ENCODE results near the gene RTTN.

The RTTN gene

GRCh38 chr18:70221156-70221914 lies 15.8 kb upstream of the RTTN start:
- Mint-ChIP-seq H3K9me3 (no peaks in the 10 kb centered on the region), H3K36me3 (no peaks in the 10 kb centered on the region), H3K27ac (no peak overlapping the region), H3K4me3 (no peak overlapping the region), H3K4me1 (no peaks in the 10 kb centered on the region)
- ATAC-seq (no peak), DNase-seq (ENCODE audit: low spot score in 2 of 2) (no peak)

GRCh38 chr18:70220628-70221027 lies 15.1 kb upstream of the RTTN start:
- Mint-ChIP-seq H3K27ac (no peak overlapping the region), H3K4me3 (no peak overlapping the region), H3K36me3 (no peaks in the 10 kb centered on the region), H3K9me3 (no peaks in the 10 kb centered on the region), H3K4me1 (no peaks in the 10 kb centered on the region)
- ATAC-seq (no peak), DNase-seq (ENCODE audit: low spot score in 2 of 2) (no peak)

GRCh38 chr18:70219688-70220087 lies 14.2 kb upstream of the RTTN start:
- H3K9me3 Mint-ChIP-seq: no peaks in the 10 kb centered on the region

GRCh38 chr18:70216788-70217187 lies 11.3 kb upstream of the RTTN start:
- H3K36me3 Mint-ChIP-seq: no peaks in the 10 kb centered on the region
- no peak overlapping the region for H3K27ac Mint-ChIP-seq
- no peaks in the 10 kb centered on the region for H3K9me3 Mint-ChIP-seq
- no peaks in the 10 kb centered on the region for H3K4me1 Mint-ChIP-seq
- no peak for ATAC-seq
- no peak for DNase-seq (ENCODE audit: low spot score in 2 of 2)
- H3K4me3 Mint-ChIP-seq: no peak overlapping the region

More at GRCh38 chr18:70219688-70220087, 14.2 kb upstream of the RTTN start:
- no peaks in the 10 kb centered on the region for H3K4me1 Mint-ChIP-seq
- ATAC-seq: no peak
- H3K27ac Mint-ChIP-seq: no peak overlapping the region
- no peaks in the 10 kb centered on the region for H3K36me3 Mint-ChIP-seq
- H3K4me3 Mint-ChIP-seq: no peak overlapping the region
- DNase-seq (ENCODE audit: low spot score in 2 of 2): no peak

DNA sequence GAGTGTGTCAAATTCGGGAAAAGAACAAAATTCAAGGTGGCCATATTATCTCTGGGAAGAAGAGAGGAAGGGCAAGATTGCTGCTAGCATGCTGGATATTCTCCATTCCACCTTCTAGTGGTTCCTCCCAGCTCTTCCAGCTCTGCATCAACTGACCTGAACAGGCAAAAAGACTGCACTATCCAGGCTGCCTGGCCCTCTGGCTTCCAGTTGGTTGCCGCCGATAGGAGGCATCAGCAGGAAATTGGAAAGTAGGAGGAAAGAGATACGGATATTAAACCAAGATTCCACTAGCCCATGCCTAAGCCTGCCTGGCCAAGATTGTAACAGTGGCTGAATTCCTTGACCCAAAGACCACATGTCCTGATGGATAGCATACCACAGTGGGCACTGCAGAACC lies 1.7 kb upstream of the RTTN start:
- Mint-ChIP-seq H3K27ac (peak overlapping the region; percentile 13), H3K4me1 (peaks cover 20% of the 10 kb centered on the region), H3K9me3 (no peaks in the 10 kb centered on the region), H3K36me3 (peaks cover 36% of the 10 kb centered on the region), H3K4me3 (peak overlapping the region; percentile 94)
- DNase-seq (ENCODE audit: low spot score in 2 of 2) (no peak), ATAC-seq (no peak)

DNA sequence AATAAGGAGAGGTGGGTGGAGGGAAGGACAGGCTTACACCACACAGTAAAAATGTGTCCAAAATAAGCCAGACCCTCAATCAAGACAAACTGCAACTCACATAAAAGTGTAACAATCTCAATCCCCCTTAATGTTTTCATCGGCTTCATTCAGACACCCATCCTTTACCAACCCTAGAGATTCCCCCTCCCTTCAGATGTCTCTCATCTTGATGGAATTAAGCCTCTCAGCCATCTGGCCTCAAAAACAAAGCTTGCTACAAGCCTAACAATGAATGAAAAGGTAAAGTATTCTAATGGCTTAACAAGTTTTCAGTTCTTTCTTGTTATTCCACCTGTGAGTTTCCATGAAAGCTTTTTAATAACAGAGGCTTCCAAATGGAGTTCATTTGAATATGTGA lies 5.2 kb downstream of the RTTN start:
- Mint-ChIP-seq H3K27ac (peak overlapping the region; percentile 26), H3K36me3 (peaks cover 98% of the 10 kb centered on the region)

DNA sequence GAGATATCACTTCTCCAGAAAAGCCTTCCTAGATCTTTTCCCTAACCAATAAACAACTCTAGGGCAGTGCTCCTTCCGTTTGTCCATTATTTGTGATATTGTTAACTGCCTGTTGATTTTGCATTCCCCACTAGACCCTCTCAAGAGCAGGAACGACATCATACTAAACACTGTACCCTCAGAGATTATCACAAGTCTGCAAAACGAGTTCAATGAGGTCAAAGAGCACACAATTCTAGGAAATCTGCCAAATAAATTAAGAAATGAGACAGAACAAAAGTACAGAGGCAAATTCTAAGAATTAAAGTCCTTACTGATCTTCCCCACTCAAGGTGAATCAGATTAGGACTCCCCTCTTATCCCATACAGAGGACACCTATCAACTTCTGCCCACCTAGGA lies 7.6 kb downstream of the RTTN start:
- H3K9me3 Mint-ChIP-seq: no peaks in the 10 kb centered on the region
- H3K36me3 Mint-ChIP-seq: peaks cover 100% of the 10 kb centered on the region
- H3K4me1 Mint-ChIP-seq: peaks cover 51% of the 10 kb centered on the region
- DNase-seq (ENCODE audit: low spot score in 2 of 2) (no peak), ATAC-seq (peak; percentile 67)
- H3K27ac Mint-ChIP-seq: peak overlapping the region; percentile 85
- peak overlapping the region; percentile 39 for H3K4me3 Mint-ChIP-seq

More for the DNA sequence above, 5.2 kb downstream of the RTTN start:
- no peak overlapping the region for H3K4me3 Mint-ChIP-seq
- no peaks in the 10 kb centered on the region for H3K9me3 Mint-ChIP-seq
- H3K4me1 Mint-ChIP-seq: peaks cover 35% of the 10 kb centered on the region
- no peak for DNase-seq (ENCODE audit: low spot score in 2 of 2)
- ATAC-seq: no peak

DNA sequence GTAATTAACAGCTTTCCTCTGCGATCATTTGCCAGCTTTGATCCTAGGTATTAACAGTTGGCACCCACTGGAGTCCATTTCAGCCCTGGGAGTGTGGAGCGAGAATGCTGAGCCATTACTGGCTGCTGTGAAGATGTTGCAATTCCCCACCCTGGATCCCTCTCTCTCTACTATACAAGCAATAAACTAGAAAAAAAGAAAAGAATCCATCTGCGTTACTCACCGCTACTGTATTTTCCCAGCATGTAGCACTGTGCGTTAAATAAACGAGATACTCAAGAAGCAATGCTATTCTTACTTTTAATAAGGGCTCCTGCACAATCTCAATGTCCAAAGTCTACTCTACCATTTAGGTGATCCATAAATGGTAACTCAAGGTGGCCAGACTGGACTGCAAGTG lies 8.5 kb downstream of the RTTN start:
- peaks cover 100% of the 10 kb centered on the region for H3K36me3 Mint-ChIP-seq
- peaks cover 51% of the 10 kb centered on the region for H3K4me1 Mint-ChIP-seq
- H3K9me3 Mint-ChIP-seq: no peaks in the 10 kb centered on the region

GRCh38 chr18:70195852-70196434 lies 9.5 kb downstream of the RTTN start:
- no peaks in the 10 kb centered on the region for H3K9me3 Mint-ChIP-seq
- peak overlapping the region; percentile 69 for H3K27ac Mint-ChIP-seq
- DNase-seq (ENCODE audit: low spot score in 2 of 2): no peak
- H3K4me1 Mint-ChIP-seq: peaks cover 51% of the 10 kb centered on the region
- ATAC-seq: no peak
- peaks cover 100% of the 10 kb centered on the region for H3K36me3 Mint-ChIP-seq
- peak overlapping the region; percentile 33 for H3K4me3 Mint-ChIP-seq

More for the DNA sequence above, 8.5 kb downstream of the RTTN start:
- peak overlapping the region; percentile 29 for H3K27ac Mint-ChIP-seq
- ATAC-seq (no peak), DNase-seq (ENCODE audit: low spot score in 2 of 2) (no peak)
- H3K4me3 Mint-ChIP-seq: no peak overlapping the region

DNA sequence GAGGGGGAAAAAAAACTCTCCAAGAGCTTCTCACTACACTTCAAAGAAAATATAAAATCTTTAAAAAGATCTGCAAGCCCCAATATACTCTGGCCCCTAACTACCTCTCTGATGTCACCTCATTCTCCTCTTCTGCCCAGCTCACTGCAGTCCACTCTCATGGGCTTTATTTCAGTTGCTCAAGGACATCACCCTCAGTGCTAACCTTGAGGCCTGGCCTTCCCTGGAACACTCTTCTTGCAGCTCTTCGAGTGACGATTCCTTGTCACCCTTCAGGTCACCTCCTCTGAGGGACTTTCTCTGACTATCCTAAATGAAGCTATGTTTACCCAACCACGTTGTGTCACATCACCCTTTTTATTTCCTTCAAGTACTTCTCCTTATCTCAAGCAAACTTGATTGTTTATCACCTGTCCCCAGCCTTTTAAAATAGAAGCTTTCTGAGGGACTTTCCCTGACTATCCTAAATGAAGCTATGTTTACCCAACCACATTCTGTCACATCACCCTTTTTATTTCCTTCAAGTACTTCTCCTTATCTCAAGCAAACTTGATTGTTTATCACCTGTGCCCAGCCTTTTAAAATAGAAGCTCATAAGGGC lies 10.4 kb downstream of the RTTN start:
- Mint-ChIP-seq H3K27ac (peak overlapping the region; percentile 69), H3K36me3 (peaks cover 100% of the 10 kb centered on the region), H3K4me1 (peaks cover 51% of the 10 kb centered on the region), H3K4me3 (peak overlapping the region; percentile 33), H3K9me3 (no peaks in the 10 kb centered on the region)
- ATAC-seq: peak; percentile 33
- DNase-seq (ENCODE audit: low spot score in 2 of 2): no peak

- peaks cover 100% of the 10 kb centered on the region for H3K36me3 Mint-ChIP-seq
- peak; percentile 95 for ATAC-seq
- peaks cover 51% of the 10 kb centered on the region for H3K4me1 Mint-ChIP-seq
- H3K27ac Mint-ChIP-seq: peak overlapping the region; percentile 69
- H3K9me3 Mint-ChIP-seq: no peaks in the 10 kb centered on the region
- DNase-seq (ENCODE audit: low spot score in 2 of 2): no peak
- peak overlapping the region; percentile 35 for H3K4me3 Mint-ChIP-seq
Measured at GRCh38 chr18:70194227-70194890, 11.1 kb downstream of the RTTN start.

DNA sequence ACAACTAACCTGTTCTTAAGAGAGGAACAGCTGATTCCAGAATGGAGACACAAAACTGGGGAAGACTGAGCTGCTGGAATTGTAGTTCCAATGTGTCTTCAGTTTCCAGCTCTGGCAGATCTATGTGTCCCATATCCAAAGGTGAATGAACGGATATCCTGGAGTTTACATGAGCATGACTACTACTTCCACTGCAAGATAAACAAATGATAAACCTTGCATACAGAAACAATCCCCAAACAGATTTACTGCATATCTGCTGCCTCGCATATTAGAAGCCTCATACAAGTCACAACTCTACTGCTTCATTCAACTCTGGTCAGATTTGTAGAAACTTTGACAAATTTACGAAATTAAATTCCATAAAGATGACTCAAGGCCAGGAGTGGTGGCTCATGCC lies 15.0 kb downstream of the RTTN start:
- no peak overlapping the region for H3K27ac Mint-ChIP-seq
- ATAC-seq (no peak), DNase-seq (ENCODE audit: low spot score in 2 of 2) (no peak)
- H3K4me1 Mint-ChIP-seq: peaks cover 25% of the 10 kb centered on the region
- H3K4me3 Mint-ChIP-seq: no peak overlapping the region
- peaks cover 100% of the 10 kb centered on the region for H3K36me3 Mint-ChIP-seq
- no peaks in the 10 kb centered on the region for H3K9me3 Mint-ChIP-seq

GRCh38 chr18:70188113-70188512 lies 17.4 kb downstream of the RTTN start:
- Mint-ChIP-seq H3K9me3 (no peaks in the 10 kb centered on the region), H3K4me3 (no peak overlapping the region), H3K36me3 (peaks cover 100% of the 10 kb centered on the region), H3K4me1 (peaks cover 6% of the 10 kb centered on the region), H3K27ac (no peak overlapping the region)
- no peak for DNase-seq (ENCODE audit: low spot score in 2 of 2)
- no peak for ATAC-seq

DNA sequence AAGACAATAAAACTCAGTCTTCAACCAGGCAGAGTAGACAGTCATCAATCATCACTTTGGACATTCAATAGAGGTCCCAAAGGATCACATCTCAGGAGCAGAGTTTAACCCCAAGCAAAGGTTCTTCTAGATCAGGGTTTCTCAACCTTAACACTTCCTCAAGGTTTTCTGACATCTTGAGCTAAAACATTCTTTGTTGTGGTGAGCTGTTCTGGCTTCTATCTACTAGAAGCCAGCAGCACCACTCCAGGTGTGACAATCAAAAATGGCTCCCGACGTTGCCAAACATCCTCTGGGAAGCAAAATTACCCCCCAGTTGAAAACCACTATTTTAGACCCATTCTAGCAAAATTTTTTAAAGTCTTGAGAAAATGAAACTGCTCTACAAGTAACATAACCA lies 22.0 kb downstream of the RTTN start:
- peaks cover 78% of the 10 kb centered on the region for H3K36me3 Mint-ChIP-seq
- peaks cover 8% of the 10 kb centered on the region for H3K4me1 Mint-ChIP-seq
- no peaks in the 10 kb centered on the region for H3K9me3 Mint-ChIP-seq
- peak overlapping the region; percentile 29 for H3K27ac Mint-ChIP-seq
- H3K4me3 Mint-ChIP-seq: no peak overlapping the region
- DNase-seq (ENCODE audit: low spot score in 2 of 2) (no peak), ATAC-seq (no peak)

DNA sequence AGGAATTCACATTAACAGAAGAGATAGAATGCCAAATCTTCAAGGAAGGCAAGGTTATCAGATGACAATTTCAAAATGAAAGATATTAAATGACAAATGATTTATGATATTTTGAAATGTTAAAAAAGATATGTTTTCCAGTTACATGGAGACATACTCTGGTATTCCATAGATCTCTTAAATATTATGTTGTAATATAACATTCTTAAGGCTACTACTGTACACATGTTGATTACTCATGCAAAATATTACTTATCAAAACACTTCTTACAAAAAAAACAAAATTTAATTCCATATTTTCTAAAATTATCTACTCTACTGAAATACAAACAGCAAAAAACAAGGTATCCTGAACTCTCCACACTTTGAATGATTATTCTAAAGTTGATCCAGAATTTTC lies 22.9 kb downstream of the RTTN start:
- ATAC-seq (no peak), DNase-seq (ENCODE audit: low spot score in 2 of 2) (no peak)
- Mint-ChIP-seq H3K36me3 (peaks cover 75% of the 10 kb centered on the region), H3K4me3 (no peak overlapping the region), H3K9me3 (no peaks in the 10 kb centered on the region), H3K4me1 (peaks cover 8% of the 10 kb centered on the region), H3K27ac (peak overlapping the region; percentile 29)

Measured in stimulated activated effector memory CD8-positive, alpha-beta T cell treated with anti-CD3 and anti-CD28 coated beads, Interleukin-12 subunit alpha, Interleukin-12 subunit beta, amount 100 ng/mL, for 72 hours (primary cell).